Duodenal mucosa (tissue), 2 donors: ENCODE data around the gene COQ8A.

Source experiments
- H3K27ac ChIP-seq: one replicate; pipeline ENCODE4 v1.7.0; 2013; ENCODE audit warnings: low read depth, low read length
- H3K27me3 ChIP-seq, 2 donors: one replicate each; pipeline ENCODE4 v1.7.0; 2013; ENCODE audit warnings: low read length in 2 of 2, control low read depth in 1 of 2; ENCODE audit not compliant: insufficient read depth in 2 of 2, control insufficient read depth in 1 of 2
- H3K36me3 ChIP-seq, 2 donors: one replicate each; pipeline ENCODE4 v1.7.0; 2013; ENCODE audit warnings: low read length in 2 of 2, control low read depth in 1 of 2; ENCODE audit not compliant: insufficient read depth in 2 of 2, control insufficient read depth in 1 of 2
- H3K4me1 ChIP-seq, 2 donors: one replicate each; pipeline ENCODE4 v1.7.0; 2013; ENCODE audit warnings: low read length in 2 of 2, control low read depth in 1 of 2; ENCODE audit not compliant: insufficient read depth in 2 of 2, control insufficient read depth in 1 of 2
- H3K4me3 ChIP-seq, 2 donors: one replicate each; pipeline ENCODE4 v1.7.0; 2013; ENCODE audit warnings: low read length in 2 of 2, low read depth in 1 of 2
- H3K9ac ChIP-seq, 2 donors: one replicate each; pipeline ENCODE4 v1.7.0; 2013; ENCODE audit warnings: low read length in 2 of 2, low read depth in 1 of 2
- H3K9me3 ChIP-seq, 2 donors: one replicate each; pipeline ENCODE4 v1.7.0; 2013; ENCODE audit warnings: low read length in 2 of 2, control low read depth in 1 of 2; ENCODE audit not compliant: control insufficient read depth in 1 of 2

Gene COQ8A

GRCh38 chr1:226942392-226942791 lies 2.3 kb downstream of the COQ8A start:
- Histone ChIP-seq H3K9me3 (no peaks in the 10 kb centered on the region), H3K4me1 (peaks cover 71% of the 10 kb centered on the region in 2 donors), H3K27ac (no peak overlapping the region), H3K9ac (peak overlapping the region; percentile 5 to 21), H3K36me3 (no peaks in the 10 kb centered on the region), H3K4me3 (peak overlapping the region; percentile 24 to 83), H3K27me3 (no peaks in the 10 kb centered on the region)

DNA sequence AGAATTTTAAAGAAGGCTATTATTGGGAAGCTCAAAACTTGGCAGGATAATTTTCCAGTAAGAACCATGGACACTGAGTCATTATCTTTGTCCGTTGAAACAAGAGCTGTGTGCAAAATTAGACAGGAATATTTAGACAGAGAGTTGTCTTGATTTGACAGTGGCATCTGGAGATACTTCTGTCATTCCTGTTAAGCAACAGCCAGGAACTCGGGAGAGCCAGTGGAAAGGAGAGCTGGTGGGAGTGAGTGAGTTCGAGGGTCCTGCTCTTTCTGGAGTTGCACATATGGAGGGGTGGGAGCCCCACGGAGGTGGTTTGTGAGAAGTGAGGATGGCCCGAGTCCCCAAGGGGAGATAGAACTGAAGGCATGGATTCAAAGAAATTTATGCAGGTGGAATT lies 3.1 kb downstream of the COQ8A start:
- Histone ChIP-seq H3K9me3 (no peaks in the 10 kb centered on the region), H3K4me3 (peak overlapping the region in 1 of 2 donors; percentile 18), H3K27ac (no peak overlapping the region), H3K4me1 (peaks cover 66 to 68% of the 10 kb centered on the region in 2 donors), H3K36me3 (no peaks in the 10 kb centered on the region), H3K27me3 (no peaks in the 10 kb centered on the region), H3K9ac (no peak overlapping the region)

DNA sequence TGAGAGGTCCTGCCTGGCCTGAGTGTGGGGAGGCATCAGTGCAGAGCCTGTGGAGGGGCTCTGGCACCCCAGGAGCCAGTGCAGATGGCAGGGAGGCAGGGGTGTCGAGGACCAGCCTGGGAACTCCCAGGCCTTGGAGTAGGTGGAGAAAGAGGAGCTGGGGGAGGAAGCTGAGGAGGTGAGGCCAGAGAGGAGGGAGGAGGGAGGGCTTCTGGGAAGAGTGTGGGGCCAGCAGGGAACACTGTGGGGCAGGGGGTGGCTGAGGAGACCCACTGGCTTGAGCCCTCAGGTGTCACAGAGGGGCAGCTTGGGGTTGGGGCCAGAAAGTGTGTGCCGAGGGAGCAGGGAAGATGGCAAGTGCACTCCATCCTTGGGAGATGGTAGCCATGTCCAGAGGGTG lies 3.8 kb downstream of the COQ8A start:
- peaks cover 58 to 64% of the 10 kb centered on the region in 2 donors for H3K4me1 ChIP-seq
- no peak overlapping the region for H3K9ac ChIP-seq
- no peak overlapping the region for H3K4me3 ChIP-seq

GRCh38 chr1:226945106-226945857 lies 5.2 kb downstream of the COQ8A start:
- Histone ChIP-seq H3K27me3 (no peaks in the 10 kb centered on the region), H3K4me1 (peaks cover 58 to 64% of the 10 kb centered on the region in 2 donors), H3K9ac (peak overlapping the region; percentile 28 to 58), H3K4me3 (peak overlapping the region; percentile 37 to 41), H3K27ac (peak overlapping the region; percentile 76), H3K9me3 (no peaks in the 10 kb centered on the region), H3K36me3 (peaks cover 2 to 6% of the 10 kb centered on the region in 2 donors)

More for the DNA sequence above, 3.8 kb downstream of the COQ8A start:
- peaks cover 0 to 2% of the 10 kb centered on the region in 2 donors for H3K36me3 ChIP-seq
- no peak overlapping the region for H3K27ac ChIP-seq
- H3K27me3 ChIP-seq, result no peaks in the 10 kb centered on the region
- no peaks in the 10 kb centered on the region for H3K9me3 ChIP-seq

DNA sequence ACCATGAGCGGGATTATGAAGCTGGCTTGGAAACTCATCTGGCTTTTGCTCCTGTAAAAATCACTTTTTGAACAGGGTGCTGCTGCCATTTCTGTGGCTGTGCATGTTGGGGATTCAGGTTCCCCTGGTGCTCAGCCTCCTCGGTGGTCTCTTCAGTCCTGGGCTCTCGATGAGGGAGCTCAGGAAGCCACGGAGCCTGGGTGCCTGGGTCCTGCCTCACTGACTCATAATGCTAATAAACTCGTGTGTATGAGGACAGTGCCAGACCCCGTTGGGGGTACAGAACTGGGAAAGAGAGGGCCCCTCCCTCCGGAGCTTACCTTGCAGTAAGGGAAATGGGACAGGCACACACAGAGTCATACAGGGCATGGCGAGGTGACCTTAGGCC lies 5.8 kb downstream of the COQ8A start:
- Histone ChIP-seq H3K27me3 (no peaks in the 10 kb centered on the region), H3K9ac (peak overlapping the region; percentile 27 to 58), H3K36me3 (peaks cover 2 to 6% of the 10 kb centered on the region in 2 donors), H3K4me1 (peaks cover 54 to 63% of the 10 kb centered on the region in 2 donors), H3K4me3 (peak overlapping the region; percentile 37 to 41), H3K27ac (peak overlapping the region; percentile 76), H3K9me3 (no peaks in the 10 kb centered on the region)

DNA sequence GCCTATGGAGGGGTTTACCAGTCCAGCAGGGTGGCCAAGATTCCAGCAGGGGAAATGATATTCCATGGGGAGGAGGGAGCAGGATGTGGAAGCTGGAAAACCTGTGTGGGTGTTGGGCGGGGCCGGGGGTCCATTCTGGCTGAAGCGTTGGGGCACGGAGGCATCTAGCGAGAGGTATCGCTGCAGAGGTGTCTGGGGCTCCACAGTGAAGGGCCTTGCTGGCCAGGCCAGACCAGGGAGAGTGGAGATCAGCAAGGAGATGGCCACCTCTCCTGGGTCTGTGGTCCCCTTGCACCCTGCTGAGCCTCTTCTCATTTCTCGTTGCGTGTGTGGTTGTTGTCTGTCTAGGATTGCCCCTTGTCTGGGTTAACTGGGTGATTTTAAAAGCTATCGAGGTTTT lies 6.2 kb downstream of the COQ8A start:
- no peak overlapping the region for H3K27ac ChIP-seq
- no peaks in the 10 kb centered on the region for H3K27me3 ChIP-seq
- no peaks in the 10 kb centered on the region for H3K9me3 ChIP-seq
- H3K36me3 ChIP-seq, result peaks cover 2 to 6% of the 10 kb centered on the region in 2 donors
- H3K4me3 ChIP-seq, result peak overlapping the region in 1 of 2 donors; percentile 37
- peaks cover 50 to 59% of the 10 kb centered on the region in 2 donors for H3K4me1 ChIP-seq
- H3K9ac ChIP-seq, result peak overlapping the region in 1 of 2 donors; percentile 27

DNA sequence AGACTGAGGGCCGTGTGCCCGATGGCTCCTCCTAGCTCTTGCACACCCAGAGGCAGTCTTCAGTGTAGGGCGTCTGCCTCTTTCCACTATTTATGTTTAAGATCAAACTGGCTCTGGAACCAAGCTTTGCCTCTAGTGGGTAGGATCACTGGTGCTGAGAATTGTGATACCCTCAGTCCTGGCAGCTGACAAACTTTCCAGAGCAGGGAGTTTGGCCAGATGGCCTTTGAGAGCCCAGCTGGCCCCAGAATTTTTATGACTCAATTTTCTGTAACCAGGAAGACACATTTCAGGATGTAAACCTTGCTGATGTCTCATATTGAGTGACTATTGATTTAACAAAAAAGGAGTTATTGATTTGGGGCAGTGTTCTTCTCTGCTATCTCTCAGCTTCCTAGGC lies 6.7 kb downstream of the COQ8A start:
- Histone ChIP-seq H3K9me3 (no peaks in the 10 kb centered on the region), H3K27ac (no peak overlapping the region), H3K27me3 (no peaks in the 10 kb centered on the region), H3K4me3 (no peak overlapping the region), H3K9ac (no peak overlapping the region), H3K36me3 (peaks cover 2 to 6% of the 10 kb centered on the region in 2 donors), H3K4me1 (peaks cover 47 to 55% of the 10 kb centered on the region in 2 donors)

DNA sequence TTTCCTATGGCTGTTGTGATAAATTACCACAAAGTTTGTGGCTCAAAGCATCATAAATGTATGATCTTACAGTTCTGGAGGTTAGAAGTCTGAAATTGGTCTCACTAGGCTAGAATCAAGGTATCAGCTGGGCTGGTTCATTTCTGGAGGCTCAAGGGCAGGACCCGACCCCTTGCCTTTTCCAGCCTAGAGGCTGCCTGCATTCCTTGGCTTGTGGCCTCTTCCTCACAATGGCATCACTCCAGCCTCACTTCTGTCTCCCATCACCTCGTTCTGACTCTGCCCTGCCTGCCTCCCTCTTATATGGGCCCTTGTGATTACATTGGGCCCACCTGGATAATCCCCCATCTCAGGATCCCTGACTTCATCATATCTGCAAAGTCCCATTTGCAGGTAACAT lies 8.0 kb downstream of the COQ8A start:
- peaks cover 2 to 6% of the 10 kb centered on the region in 2 donors for H3K36me3 ChIP-seq
- H3K27ac ChIP-seq, result no peak overlapping the region
- no peaks in the 10 kb centered on the region for H3K9me3 ChIP-seq
- H3K4me1 ChIP-seq, result peaks cover 35 to 43% of the 10 kb centered on the region in 2 donors
- H3K4me3 ChIP-seq, result no peak overlapping the region
- no peak overlapping the region for H3K9ac ChIP-seq
- no peaks in the 10 kb centered on the region for H3K27me3 ChIP-seq

DNA sequence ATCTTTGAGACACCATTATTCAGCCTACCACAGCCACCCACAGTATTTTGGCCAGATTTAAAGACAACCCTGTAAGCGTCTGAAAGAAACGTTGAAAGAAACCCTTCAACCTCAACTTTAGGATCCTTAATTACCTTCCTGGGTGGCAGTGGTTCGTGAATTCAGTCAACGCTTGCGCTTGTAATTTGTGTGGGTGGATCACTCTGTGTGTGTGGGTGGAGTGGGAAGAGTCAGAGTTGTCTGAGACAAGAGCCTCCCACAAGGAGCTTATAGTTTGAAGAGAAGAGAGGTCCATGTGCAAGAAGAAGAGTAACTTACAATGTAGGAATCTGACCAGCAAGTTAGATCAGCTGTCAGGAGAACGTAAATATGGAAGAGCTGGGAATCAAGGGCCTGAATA lies 8.4 kb downstream of the COQ8A start:
- no peaks in the 10 kb centered on the region for H3K9me3 ChIP-seq
- peaks cover 33 to 38% of the 10 kb centered on the region in 2 donors for H3K4me1 ChIP-seq
- H3K27me3 ChIP-seq, result no peaks in the 10 kb centered on the region
- peaks cover 2 to 6% of the 10 kb centered on the region in 2 donors for H3K36me3 ChIP-seq
- no peak overlapping the region for H3K4me3 ChIP-seq
- H3K9ac ChIP-seq, result no peak overlapping the region
- no peak overlapping the region for H3K27ac ChIP-seq

DNA sequence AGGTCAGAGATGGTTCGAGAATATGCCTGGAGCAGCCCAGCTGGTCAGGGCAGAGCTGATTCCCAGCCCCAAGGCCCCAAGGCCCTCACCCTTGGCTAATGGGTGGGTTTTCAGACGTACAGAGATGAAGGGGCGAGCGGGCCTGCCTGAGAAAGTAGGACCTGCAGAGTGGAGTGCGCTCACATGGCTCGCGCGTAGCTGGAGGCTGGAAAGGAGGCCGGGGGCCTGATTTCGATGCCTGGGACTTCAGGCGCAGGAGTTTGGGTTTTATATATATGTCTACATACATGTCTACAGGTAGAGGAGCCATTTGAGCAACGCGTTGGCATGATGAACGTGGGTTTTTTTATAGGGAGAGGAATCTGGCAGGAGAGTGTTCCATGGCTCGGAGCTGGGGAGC lies 8.9 kb downstream of the COQ8A start:
- peaks cover 28 to 33% of the 10 kb centered on the region in 2 donors for H3K4me1 ChIP-seq

More for the DNA sequence above, 8.9 kb downstream of the COQ8A start:
- no peaks in the 10 kb centered on the region for H3K27me3 ChIP-seq
- H3K4me3 ChIP-seq, result no peak overlapping the region
- peaks cover 2 to 6% of the 10 kb centered on the region in 2 donors for H3K36me3 ChIP-seq
- H3K27ac ChIP-seq, result no peak overlapping the region
- H3K9me3 ChIP-seq, result no peaks in the 10 kb centered on the region
- H3K9ac ChIP-seq, result no peak overlapping the region
